ENCODE measurements around the gene LSM7. TPM values are rescaled to one million over a fixed set of nuclear protein-coding genes. Genes with fewer than 3 reads are reported as not detected.

Gene LSM7
- total RNA-seq, 3 donors from 2014 or later (not counting 1 experiment from before 2014, with no cell fraction given), result 52.0 to 80.2 (median 77.4) TPM

DNA sequence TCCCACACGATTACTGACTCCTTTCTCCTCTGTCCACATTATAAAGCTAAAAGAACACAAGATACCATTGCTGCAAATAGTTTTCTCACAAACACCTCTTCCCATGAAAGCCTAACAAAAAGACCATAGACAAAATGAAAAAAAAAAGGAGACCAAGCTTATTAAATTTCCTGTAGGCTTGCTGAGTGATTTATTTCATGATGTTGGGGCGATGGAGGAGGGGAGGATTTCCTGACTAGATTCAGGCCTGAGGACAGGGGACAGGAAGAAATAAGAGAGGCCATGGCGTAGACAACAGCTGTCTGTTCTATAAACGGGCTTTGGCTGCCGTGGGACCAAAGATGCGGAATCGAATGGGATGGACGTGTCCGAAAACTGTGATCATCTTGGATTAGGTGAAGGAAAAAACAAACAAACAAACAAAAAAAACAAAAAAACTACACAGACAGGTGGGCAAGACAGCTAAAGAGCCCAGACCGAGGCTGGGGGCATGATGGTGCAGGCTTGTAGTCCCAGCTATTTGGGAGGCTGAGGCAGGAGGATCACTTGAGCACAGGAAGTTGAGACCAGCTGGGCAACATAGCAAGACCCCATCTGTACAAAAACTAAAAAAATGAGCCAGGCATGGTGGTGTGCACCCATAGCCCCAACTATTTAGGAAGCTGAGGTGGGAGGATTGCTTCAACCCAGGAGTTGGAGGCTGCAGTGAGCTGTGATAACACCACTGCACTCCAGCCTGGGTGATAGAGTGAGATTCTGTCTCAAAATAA lies 37.0 kb upstream of the LSM7 start:
- no peak overlapping the region for H3K27ac Mint-ChIP-seq
- no peak for DNase-seq
- intact Hi-C loops (cut with micrococcal nuclease), result no loop called here
- no peaks in the 10 kb centered on the region for H3K36me3 Mint-ChIP-seq
- ATAC-seq, result no peak
- no peak overlapping the region for H3K4me3 ChIP-seq (ENCODE audit: low read length)
- H3K36me3 ChIP-seq (ENCODE audit: control insufficient read depth, insufficient read depth, low read length), result no peaks in the 10 kb centered on the region
- WGBS (ENCODE audit: insufficient coverage), result 31% methylated on average over 6 of the region's 10 CpGs
- no peaks in the 10 kb centered on the region for H3K9me3 Mint-ChIP-seq
- peaks cover 0 to 4% of the 10 kb centered on the region in 2 donors for H3K4me1 Mint-ChIP-seq
- H3K4me3 Mint-ChIP-seq, result no peak overlapping the region
- no peak overlapping the region for H3K27ac ChIP-seq (ENCODE audit: low read length)
- H3K9me3 ChIP-seq (ENCODE audit: control insufficient read depth, insufficient read depth, low read length), result peaks cover 6% of the 10 kb centered on the region
- no peak for TF ChIP-seq CTCF (IDR thresholded peaks at IDR 0.05)
- H3K4me1 ChIP-seq (ENCODE audit: control insufficient read depth, insufficient read depth, low read length), result no peaks in the 10 kb centered on the region
- peaks cover 3 to 13% of the 10 kb centered on the region in 2 donors for H3K27me3 Mint-ChIP-seq (ENCODE audit: low read depth in 2 of 2)
- peaks cover 2% of the 10 kb centered on the region for H3K27me3 ChIP-seq (ENCODE audit: control insufficient read depth, insufficient read depth, low read length)

DNA sequence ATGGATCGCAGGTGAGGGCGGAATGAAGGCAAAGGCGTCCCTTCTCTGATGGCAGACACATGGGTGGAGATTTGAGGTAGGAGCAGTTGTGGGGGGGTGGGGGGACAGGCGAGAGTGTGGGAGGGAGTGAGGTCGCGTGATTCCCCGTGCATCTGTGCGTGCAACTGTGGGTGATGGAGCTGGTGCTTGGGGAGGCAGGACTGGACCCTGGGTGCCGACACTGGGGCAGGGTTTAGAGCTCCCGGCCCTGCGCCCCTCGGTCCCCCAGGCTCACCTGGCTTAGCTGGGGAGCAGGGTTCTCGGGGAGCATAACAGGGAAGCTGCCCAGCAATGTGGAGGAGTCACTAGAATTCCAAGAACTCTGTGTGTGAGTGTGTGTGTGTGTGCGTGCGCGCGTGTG lies 35.0 kb upstream of the LSM7 start:
- Mint-ChIP-seq H3K9me3 (no peaks in the 10 kb centered on the region), H3K27ac (no peak overlapping the region), H3K4me3 (no peak overlapping the region), H3K36me3 (no peaks in the 10 kb centered on the region), H3K27me3 (ENCODE audit: low read depth in 2 of 2) (peaks cover 5 to 18% of the 10 kb centered on the region in 2 donors), H3K4me1 (peaks cover 0 to 5% of the 10 kb centered on the region in 2 donors)
- ATAC-seq (no peak), DNase-seq (no peak)
- 87% methylated on average over 17 of the region's 17 CpGs for WGBS (ENCODE audit: insufficient coverage)
- Histone ChIP-seq H3K4me3 (ENCODE audit: low read length) (no peak overlapping the region), H3K9me3 (ENCODE audit: control insufficient read depth, insufficient read depth, low read length) (no peaks in the 10 kb centered on the region), H3K4me1 (ENCODE audit: control insufficient read depth, insufficient read depth, low read length) (no peaks in the 10 kb centered on the region), H3K27me3 (ENCODE audit: control insufficient read depth, insufficient read depth, low read length) (peaks cover 6% of the 10 kb centered on the region), H3K27ac (ENCODE audit: low read length) (no peak overlapping the region), H3K36me3 (ENCODE audit: control insufficient read depth, insufficient read depth, low read length) (no peaks in the 10 kb centered on the region)
- intact Hi-C loops (cut with micrococcal nuclease), result no loop called here
- TF ChIP-seq CTCF (IDR thresholded peaks at IDR 0.05), result no peak

DNA sequence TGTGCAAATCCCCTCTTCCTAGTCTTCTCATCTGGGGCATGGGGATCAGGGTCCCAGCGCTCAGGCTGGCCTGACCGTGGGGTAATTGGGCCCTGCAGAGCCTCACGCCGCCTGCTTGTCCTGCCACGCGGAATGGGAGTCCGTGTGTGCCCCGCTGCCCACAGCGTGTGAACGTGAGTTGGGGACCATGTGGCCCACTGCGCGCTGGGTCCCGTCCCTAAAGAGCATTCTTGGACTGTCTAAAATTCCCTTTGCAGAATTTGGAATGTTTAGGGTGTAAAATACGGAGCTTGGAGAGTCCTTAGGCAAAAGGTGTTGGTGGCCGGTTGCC lies 34.5 kb upstream of the LSM7 start:
- H3K36me3 Mint-ChIP-seq, result no peaks in the 10 kb centered on the region
- TF ChIP-seq CTCF (IDR thresholded peaks at IDR 0.05), result no peak
- no peak overlapping the region for H3K27ac Mint-ChIP-seq
- Histone ChIP-seq H3K36me3 (ENCODE audit: control insufficient read depth, insufficient read depth, low read length) (no peaks in the 10 kb centered on the region), H3K4me3 (ENCODE audit: low read length) (no peak overlapping the region), H3K4me1 (ENCODE audit: control insufficient read depth, insufficient read depth, low read length) (no peaks in the 10 kb centered on the region), H3K27ac (ENCODE audit: low read length) (no peak overlapping the region), H3K27me3 (ENCODE audit: control insufficient read depth, insufficient read depth, low read length) (peaks cover 6% of the 10 kb centered on the region), H3K9me3 (ENCODE audit: control insufficient read depth, insufficient read depth, low read length) (no peaks in the 10 kb centered on the region)
- H3K4me3 Mint-ChIP-seq, result no peak overlapping the region
- peaks cover 5 to 15% of the 10 kb centered on the region in 2 donors for H3K27me3 Mint-ChIP-seq (ENCODE audit: low read depth in 2 of 2)
- no peaks in the 10 kb centered on the region for H3K9me3 Mint-ChIP-seq
- peaks cover 0 to 5% of the 10 kb centered on the region in 2 donors for H3K4me1 Mint-ChIP-seq
- ATAC-seq, result no peak
- intact Hi-C loops (cut with micrococcal nuclease), result no loop called here
- DNase-seq, result no peak
- WGBS (ENCODE audit: insufficient coverage), result 97% methylated on average over 15 of the region's 15 CpGs

Data from natural killer cell (primary cell).